Hepatocyte (in vitro differentiated cells): ENCODE measurements around the gene MYLK3. TPM values are rescaled to one million over a fixed set of nuclear protein-coding genes. Genes with fewer than 3 reads are reported as not detected.

Source experiments
- DNase-seq: peaks from one replicate; pipeline ENCODE4 v3.0.0-alpha.2; 2016; ENCODE audit warnings: low spot score
- H2AFZ ChIP-seq: fragments of 200-600 bp; sonication (generic); 2 replicates; pipeline ENCODE4 v1.6.0; 2016; ENCODE audit warnings: antibody characterized with exemption, mild to moderate bottlenecking
- H3K27ac ChIP-seq: fragments of 200-600 bp; sonication (generic); 2 replicates; pipeline ENCODE4 v1.5.1; 2016; ENCODE audit warnings: mild to moderate bottlenecking
- H3K27me3 ChIP-seq: fragments of 200-600 bp; sonication (generic); 2 replicates; pipeline ENCODE4 v1.6.1; 2016
- H3K36me3 ChIP-seq: fragments of 200-600 bp; sonication (generic); replicated peaks from 2 replicates; pipeline ENCODE4 v1.5.1; 2016; ENCODE audit warnings: low read depth; ENCODE audit not compliant: insufficient read depth
- H3K4me1 ChIP-seq: fragments of 200-600 bp; sonication (generic); 2 replicates; pipeline ENCODE4 v1.5.1; 2016; ENCODE audit warnings: mild to moderate bottlenecking, moderate library complexity; ENCODE audit not compliant: insufficient read depth
- H3K4me2 ChIP-seq: fragments of 200-600 bp; sonication (generic); 2 replicates; pipeline ENCODE4 v1.6.0; 2016
- H3K4me3 ChIP-seq: fragments of 200-600 bp; sonication (generic); 2 replicates; pipeline ENCODE4 v1.5.1; 2016; ENCODE audit warnings: mild to moderate bottlenecking
- H3K79me2 ChIP-seq: fragments of 200-600 bp; sonication (generic); 2 replicates; pipeline ENCODE4 v1.6.0; 2017; ENCODE audit warnings: mild to moderate bottlenecking
- H3K9me2 ChIP-seq: fragments of 200-600 bp; sonication (generic); replicated peaks from 2 replicates; pipeline ENCODE4 v1.6.0; 2017; ENCODE audit warnings: mild to moderate bottlenecking; ENCODE audit not compliant: insufficient read depth
- H3K9me3 ChIP-seq: fragments of 200-600 bp; sonication (generic); 2 replicates; pipeline ENCODE4 v1.5.1; 2016; ENCODE audit warnings: low read depth, mild to moderate bottlenecking
- H4K20me1 ChIP-seq: fragments of 200-600 bp; sonication (generic); 2 replicates; pipeline ENCODE4 v1.6.0; 2016; ENCODE audit warnings: mild to moderate bottlenecking; ENCODE audit not compliant: insufficient read depth, poor library complexity, severe bottlenecking
- CTCF ChIP-seq: fragments of 200-600 bp; sonication (generic); IDR thresholded peaks from 2 replicates; pipeline ENCODE4 v1.5.1; 2016; ENCODE audit warnings: antibody characterized with exemption, mild to moderate bottlenecking; ENCODE audit not compliant: poor library complexity
- EZH2 ChIP-seq: fragments of 200-600 bp; sonication (generic); IDR thresholded peaks from 2 replicates; pipeline ENCODE4 v1.6.1; 2016; ENCODE audit warnings: antibody characterized with exemption, mild to moderate bottlenecking, borderline replicate concordance
- EZH2phosphoT487 ChIP-seq: fragments of 200-600 bp; sonication (generic); IDR thresholded peaks from one replicate; pipeline ENCODE4 v1.6.1; 2018; ENCODE audit warnings: antibody characterized with exemption, mild to moderate bottlenecking, low read depth, moderate library complexity; ENCODE audit not compliant: unreplicated experiment, severe bottlenecking
- WGBS: methylation state at CpG from one replicate; pipeline ENCODE4 v1.1.6; 2016; ENCODE audit warnings: low lambda C conversion rate; ENCODE audit errors: missing lambda C conversion rate; 5-methylcytosine and 5-hydroxymethylcytosine counted together
- polyA plus RNA-seq: library from polyadenylated mRNA; unstranded; fragments of >200 nt; fragmentation: Nextera tagmentation; extraction: Ambion mirVana; gene quantifications from 2 replicates; pipeline ENCODE4 v1.2.1, GENCODE V29; 2016
- total RNA-seq: library from RNA; depleted of rRNA; stranded (reverse); fragments of >200 nt; gene quantifications from 2 replicates; pipeline ENCODE4 v1.2.3, GENCODE V29; 2014

Gene MYLK3
- total and polyA plus RNA-seq, 2 experiments from 2014 or later = 1.9 to 6.5 TPM

GRCh38 chr16:46696957-46697356, 51.2 kb downstream of the MYLK3 start:
- Histone ChIP-seq H3K27me3 (no peaks in the 10 kb centered on the region), H3K27ac (no peak overlapping the region), H3K79me2 (peaks cover 10% of the 10 kb centered on the region), H3K4me1 (no peaks in the 10 kb centered on the region), H3K4me2 (no peak overlapping the region), H3K4me3 (no peak overlapping the region), H4K20me1 (no peaks in the 10 kb centered on the region), H3K9me2 (no peaks in the 10 kb centered on the region), H3K9me3 (no peaks in the 10 kb centered on the region), H3K36me3 (no peaks in the 10 kb centered on the region), H2AFZ (no peak overlapping the region)
- no peak for DNase-seq
- WGBS = 81% methylated on average over 3 of the region's 3 CpGs
- no peak for TF ChIP-seq EZH2
- TF ChIP-seq CTCF = no peak
- TF ChIP-seq EZH2phosphoT487 = no peak

- no peaks in the 10 kb centered on the region for H3K9me2 ChIP-seq
- WGBS = 93% methylated on average over 5 of the region's 5 CpGs
- no peaks in the 10 kb centered on the region for H4K20me1 ChIP-seq
- no peaks in the 10 kb centered on the region for H3K4me1 ChIP-seq
- no peak overlapping the region for H3K27ac ChIP-seq
- no peak for DNase-seq
- H3K27me3 ChIP-seq = no peaks in the 10 kb centered on the region
- H3K4me3 ChIP-seq = no peak overlapping the region
- TF ChIP-seq EZH2phosphoT487 (no peak), CTCF (no peak), EZH2 (no peak)
- H3K4me2 ChIP-seq = no peak overlapping the region
- H3K79me2 ChIP-seq = peaks cover 18% of the 10 kb centered on the region
- H3K36me3 ChIP-seq = no peaks in the 10 kb centered on the region
- no peak overlapping the region for H2AFZ ChIP-seq
- H3K9me3 ChIP-seq = no peaks in the 10 kb centered on the region
Measured at GRCh38 chr16:46695937-46696336, 52.2 kb downstream of the MYLK3 start.

GRCh38 chr16:46693598-46693997, 54.5 kb downstream of the MYLK3 start:
- H3K4me3 ChIP-seq = no peak overlapping the region
- TF ChIP-seq EZH2 (no peak), CTCF (no peak), EZH2phosphoT487 (no peak)
- no peaks in the 10 kb centered on the region for H3K9me3 ChIP-seq
- peaks cover 18% of the 10 kb centered on the region for H3K79me2 ChIP-seq
- H3K9me2 ChIP-seq = no peaks in the 10 kb centered on the region
- H2AFZ ChIP-seq = no peak overlapping the region
- H3K36me3 ChIP-seq = no peaks in the 10 kb centered on the region
- no peaks in the 10 kb centered on the region for H4K20me1 ChIP-seq
- H3K27ac ChIP-seq = no peak overlapping the region
- DNase-seq = no peak
- H3K4me1 ChIP-seq = no peaks in the 10 kb centered on the region
- H3K27me3 ChIP-seq = no peaks in the 10 kb centered on the region
- no peak overlapping the region for H3K4me2 ChIP-seq
- 83% methylated on average over 2 of the region's 2 CpGs for WGBS

DNA sequence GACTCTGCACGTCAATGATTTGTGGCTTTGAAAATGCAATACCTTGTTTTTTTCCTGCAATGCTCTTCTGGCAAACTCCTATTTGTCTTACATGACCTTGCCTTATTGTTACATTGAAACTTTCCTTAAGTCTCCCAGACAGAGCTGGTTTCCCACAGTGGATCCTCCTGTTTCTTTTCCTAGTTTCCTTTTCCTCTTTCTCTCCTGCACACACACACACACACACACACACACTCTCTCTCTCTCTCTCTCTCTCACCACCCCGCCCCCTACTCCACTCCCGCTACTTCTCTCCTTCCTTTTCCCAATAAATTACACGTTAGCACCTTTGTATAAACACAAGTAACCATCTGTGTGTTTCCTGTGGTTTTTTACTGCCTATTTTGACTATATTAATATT, 56.4 kb downstream of the MYLK3 start:
- Histone ChIP-seq H3K4me2 (peak overlapping the region; percentile 90), H3K9me2 (no peaks in the 10 kb centered on the region), H2AFZ (no peak overlapping the region), H3K27me3 (no peaks in the 10 kb centered on the region), H3K4me3 (no peak overlapping the region), H3K27ac (peak overlapping the region; percentile 93), H3K4me1 (peaks cover 5% of the 10 kb centered on the region), H3K9me3 (no peaks in the 10 kb centered on the region), H3K36me3 (no peaks in the 10 kb centered on the region), H4K20me1 (peaks cover 14% of the 10 kb centered on the region), H3K79me2 (peaks cover 34% of the 10 kb centered on the region)
- DNase-seq = peak; percentile 14
- WGBS = 49% methylated on average over 3 of the region's 4 CpGs
- TF ChIP-seq CTCF (no peak), EZH2phosphoT487 (no peak), EZH2 (no peak)
